OCI-LY7 (cell line): ENCODE measurements around the gene RHOT1. TPM values are rescaled to one million over a fixed set of nuclear protein-coding genes. Genes with fewer than 3 reads are reported as not detected.
"Not testable (repeated sequence)": the region's sequence is repeated elsewhere in the genome, so short reads cannot be mapped to it uniquely, and the experiment has no call there.

ENCODE experiments used
- BruUV-seq: library from RNA; stranded (reverse); fragments of 400-500 nt; replicated peaks from 2 replicates; lab custom pipeline; 2021; lab: Mats Ljungman, UMichigan
- CTCF ChIA-PET: fragments of 300-600 bp; sonication (Branson Sonifier 250); formaldehyde crosslinking; loops from one replicate; lab custom pipeline; 2022; ENCODE audit warnings: antibody characterized with exemption; ENCODE audit not compliant: unreplicated experiment; lab: Charles Lee
- POLR2A ChIA-PET: fragments of 300-600 bp; sonication (Branson Sonifier 250); formaldehyde crosslinking; loops from one replicate; lab custom pipeline; 2022; ENCODE audit warnings: antibody characterized with exemption; lab: Charles Lee
- DNase-seq: peaks from one replicate; pipeline ENCODE4 v3.0.0-alpha.2; 2015; ENCODE audit warnings: low spot score
- H2AFZ ChIP-seq: fragments of 200-600 bp; sonication (generic), shearing (Covaris generic); 2 replicates; pipeline ENCODE4 v1.6.1; 2014; ENCODE audit warnings: mild to moderate bottlenecking, antibody characterized with exemption, low read length, moderate library complexity
- H3K27ac ChIP-seq: fragments of 200-600 bp; sonication (generic); 2 replicates; pipeline ENCODE4 v1.5.1; 2014; ENCODE audit warnings: mixed run types, low read depth, mild to moderate bottlenecking, moderate library complexity, low read length, inconsistent platforms; ENCODE audit not compliant: poor library complexity, severe bottlenecking
- H3K36me3 ChIP-seq: fragments of 200-600 bp; sonication (generic); 2 replicates; pipeline ENCODE4 v1.6.1; 2014; ENCODE audit warnings: mild to moderate bottlenecking, antibody characterized with exemption, low read length, moderate library complexity, mixed read lengths; ENCODE audit not compliant: insufficient read depth
- H3K4me1 ChIP-seq: fragments of 200-600 bp; sonication (generic); 2 replicates; pipeline ENCODE4 v1.5.1; 2014; ENCODE audit warnings: mild to moderate bottlenecking, low read length; ENCODE audit not compliant: insufficient read depth, poor library complexity, severe bottlenecking
- H3K4me2 ChIP-seq: fragments of 200-600 bp; sonication (generic); 2 replicates; pipeline ENCODE4 v1.6.1; 2014; ENCODE audit warnings: mild to moderate bottlenecking, low read length
- H3K4me3 ChIP-seq: fragments of 200-600 bp; sonication (generic); 2 replicates; pipeline ENCODE4 v1.5.1; 2014; ENCODE audit warnings: mild to moderate bottlenecking, low read depth, low read length; ENCODE audit not compliant: poor library complexity, severe bottlenecking
- H3K79me2 ChIP-seq: fragments of 200-600 bp; sonication (generic); 2 replicates; pipeline ENCODE4 v1.6.1; 2016; ENCODE audit warnings: low read depth, mild to moderate bottlenecking, low read length, moderate library complexity, mixed read lengths; ENCODE audit not compliant: insufficient read depth
- H3K9me2 ChIP-seq: fragments of 200-600 bp; sonication (generic); 2 replicates; pipeline ENCODE4 v1.6.1; 2016; ENCODE audit warnings: mild to moderate bottlenecking, low read length, mixed read lengths; ENCODE audit not compliant: insufficient read depth
- H3K9me3 ChIP-seq: fragments of 200-600 bp; sonication (generic); 2 replicates; pipeline ENCODE4 v1.6.1; 2014; ENCODE audit warnings: mild to moderate bottlenecking, mixed run types, low read length, mixed read lengths
- H4K20me1 ChIP-seq: fragments of 200-600 bp; sonication (generic); 2 replicates; pipeline ENCODE4 v1.6.1; 2014; ENCODE audit warnings: mild to moderate bottlenecking, antibody characterized with exemption, low read length, moderate library complexity, mixed read lengths; ENCODE audit not compliant: insufficient read depth
- EZH2phosphoT487 ChIP-seq: fragments of 200-600 bp; sonication (generic); IDR thresholded peaks from 2 replicates; pipeline ENCODE4 v1.6.1; 2018; ENCODE audit warnings: low read depth, borderline replicate concordance, mild to moderate bottlenecking, mixed run types, antibody characterized with exemption, low read length, moderate library complexity, mixed read lengths
- intact Hi-C: fragments of 100-400 bp; cut with micrococcal nuclease; formaldehyde crosslinking; loops from one replicate; pipeline ENCODE4 v1.10.0; 2022; ENCODE audit not compliant: unreplicated experiment
- total RNA-seq, 2 experiments: library from RNA; depleted of rRNA in 1 of 2; stranded (reverse); fragments of >200 nt in 1 of 2; shearing (Covaris generic) in 1 of 2; gene quantifications; 2 replicates each; pipeline ENCODE4 v1.2.3, GENCODE V29; 2014 to 2022
- TF ChIP-seq, protein P1 (sequence below): fragments of 200-600 bp; sonication (generic); conservative IDR thresholded peaks from 2 replicates; pipeline ENCODE4 v1.5.1; 2014; ENCODE audit warnings: mild to moderate bottlenecking, antibody characterized with exemption, low read length, moderate library complexity, mixed read lengths

Gene RHOT1
- total RNA-seq, 2 experiments from 2014 or later: 19.4 to 24.2 TPM

DNA sequence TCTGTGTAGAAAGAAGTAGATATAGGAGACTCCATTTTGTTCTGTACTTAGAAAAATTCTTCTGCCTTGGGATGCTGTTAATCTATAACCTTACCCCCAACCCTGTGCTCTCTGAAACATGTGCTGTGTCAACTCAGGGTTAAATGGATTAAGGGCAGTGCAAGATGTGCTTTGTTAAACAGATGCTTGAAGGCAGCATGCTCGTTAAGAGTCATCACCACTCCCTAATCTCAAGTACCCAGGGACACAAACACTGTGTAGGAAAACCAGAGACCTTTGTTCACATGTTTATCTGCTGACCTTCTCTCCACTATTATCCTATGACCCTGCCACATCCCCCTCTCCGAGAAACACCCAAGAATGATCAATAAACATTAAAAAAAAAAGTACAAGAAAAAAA is 38.0 kb downstream of the RHOT1 start:
- H3K9me2 ChIP-seq, H3K27ac ChIP-seq, intact Hi-C loops, H3K4me1 ChIP-seq, CTCF ChIA-PET, H3K79me2 ChIP-seq, DNase-seq, H3K4me2 ChIP-seq, POLR2A ChIA-PET, BruUV-seq, H3K9me3 ChIP-seq, H4K20me1 ChIP-seq, H2AFZ ChIP-seq, H3K4me3 ChIP-seq: not testable (repeated sequence)
- H3K36me3 ChIP-seq: peaks cover 66% of the 10 kb centered on the region

DNA sequence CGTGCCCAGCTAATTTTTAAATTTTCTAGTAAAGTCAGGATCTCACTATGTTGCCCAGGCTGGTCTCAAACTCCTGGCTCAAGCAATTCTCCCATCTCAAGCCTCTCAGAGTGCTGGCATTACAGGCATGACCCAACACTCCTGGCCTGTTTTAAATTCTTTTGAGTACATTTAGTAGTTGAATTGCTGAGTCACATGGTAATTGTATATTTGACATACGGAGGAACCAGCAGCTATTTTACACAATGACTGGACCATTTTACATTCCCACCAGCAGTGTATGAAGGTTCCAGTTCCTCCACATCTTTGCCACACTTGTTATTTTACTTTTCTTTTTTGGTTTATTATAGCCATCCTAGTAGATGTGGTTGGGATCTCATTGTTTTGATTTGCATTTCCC is 43.6 kb downstream of the RHOT1 start:
- POLR2A ChIA-PET: no interaction called here
- H3K27ac ChIP-seq: no peak overlapping the region
- intact Hi-C loops: no loop called here

DNA sequence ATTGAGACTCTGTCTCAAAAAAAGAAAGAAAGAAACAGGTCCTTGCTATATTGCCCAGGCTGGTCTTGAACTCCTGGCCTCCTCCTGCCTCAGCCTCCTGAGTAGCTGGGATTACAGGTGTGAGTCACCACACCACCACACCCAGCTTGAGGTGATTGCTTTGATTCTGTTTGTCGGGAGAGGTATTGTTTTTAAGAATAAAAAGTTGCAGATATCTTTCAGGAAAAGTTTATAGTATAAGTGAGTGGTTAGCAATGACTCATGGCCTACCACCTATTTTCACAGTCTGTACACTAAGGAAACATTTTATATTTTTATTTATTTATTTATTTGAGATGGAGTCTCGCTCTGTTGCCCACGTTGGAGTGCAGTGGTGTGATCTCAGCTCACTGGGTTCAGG is 45.0 kb downstream of the RHOT1 start:
- H3K9me3 ChIP-seq: no peaks in the 10 kb centered on the region
- peaks cover 14% of the 10 kb centered on the region; the same call in 1 of the 2 replicates for H3K36me3 ChIP-seq
- no peaks in the 10 kb centered on the region for H3K79me2 ChIP-seq
- TF ChIP-seq, protein P1, sequence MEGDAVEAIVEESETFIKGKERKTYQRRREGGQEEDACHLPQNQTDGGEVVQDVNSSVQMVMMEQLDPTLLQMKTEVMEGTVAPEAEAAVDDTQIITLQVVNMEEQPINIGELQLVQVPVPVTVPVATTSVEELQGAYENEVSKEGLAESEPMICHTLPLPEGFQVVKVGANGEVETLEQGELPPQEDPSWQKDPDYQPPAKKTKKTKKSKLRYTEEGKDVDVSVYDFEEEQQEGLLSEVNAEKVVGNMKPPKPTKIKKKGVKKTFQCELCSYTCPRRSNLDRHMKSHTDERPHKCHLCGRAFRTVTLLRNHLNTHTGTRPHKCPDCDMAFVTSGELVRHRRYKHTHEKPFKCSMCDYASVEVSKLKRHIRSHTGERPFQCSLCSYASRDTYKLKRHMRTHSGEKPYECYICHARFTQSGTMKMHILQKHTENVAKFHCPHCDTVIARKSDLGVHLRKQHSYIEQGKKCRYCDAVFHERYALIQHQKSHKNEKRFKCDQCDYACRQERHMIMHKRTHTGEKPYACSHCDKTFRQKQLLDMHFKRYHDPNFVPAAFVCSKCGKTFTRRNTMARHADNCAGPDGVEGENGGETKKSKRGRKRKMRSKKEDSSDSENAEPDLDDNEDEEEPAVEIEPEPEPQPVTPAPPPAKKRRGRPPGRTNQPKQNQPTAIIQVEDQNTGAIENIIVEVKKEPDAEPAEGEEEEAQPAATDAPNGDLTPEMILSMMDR: no peak
- TF ChIP-seq EZH2phosphoT487: no peak
- H3K4me1 ChIP-seq: no peaks in the 10 kb centered on the region
- H3K4me3 ChIP-seq: no peak overlapping the region
- intact Hi-C loops: no loop called here
- no peak overlapping the region for H2AFZ ChIP-seq
- DNase-seq: no peak
- BruUV-seq: no TSS peak
- ChIA-PET CTCF (no interaction called here), POLR2A (interaction anchor here (0.6 kb wide), 1 partner anchor 12 kb away, joined by 3 read pairs; no protein-coding TSS in a partner anchor)
- no peaks in the 10 kb centered on the region for H3K9me2 ChIP-seq
- H4K20me1 ChIP-seq: no peaks in the 10 kb centered on the region
- no peak overlapping the region for H3K27ac ChIP-seq
- no peak overlapping the region for H3K4me2 ChIP-seq

More for the DNA sequence above, 43.6 kb downstream of the RHOT1 start:
- Histone ChIP-seq H3K4me1 (no peaks in the 10 kb centered on the region), H3K4me2 (no peak overlapping the region), H3K36me3 (peaks cover 23% of the 10 kb centered on the region), H3K9me3 (no peaks in the 10 kb centered on the region), H3K79me2 (no peaks in the 10 kb centered on the region), H3K4me3 (no peak overlapping the region), H4K20me1 (no peaks in the 10 kb centered on the region), H2AFZ (no peak overlapping the region), H3K9me2 (no peaks in the 10 kb centered on the region)
- DNase-seq: no peak
- TF ChIP-seq, protein P1: no peak
- TF ChIP-seq EZH2phosphoT487: no peak
- BruUV-seq: no TSS peak
- CTCF ChIA-PET: no interaction called here
